ENCODE results near the gene DAP. TPM values are rescaled to one million over a fixed set of nuclear protein-coding genes. Genes with fewer than 3 reads are reported as not detected.

The DAP gene
- total RNA-seq, 4 donors from 2014 or later: 2.4 to 11.7 (median 3.6) TPM

DNA sequence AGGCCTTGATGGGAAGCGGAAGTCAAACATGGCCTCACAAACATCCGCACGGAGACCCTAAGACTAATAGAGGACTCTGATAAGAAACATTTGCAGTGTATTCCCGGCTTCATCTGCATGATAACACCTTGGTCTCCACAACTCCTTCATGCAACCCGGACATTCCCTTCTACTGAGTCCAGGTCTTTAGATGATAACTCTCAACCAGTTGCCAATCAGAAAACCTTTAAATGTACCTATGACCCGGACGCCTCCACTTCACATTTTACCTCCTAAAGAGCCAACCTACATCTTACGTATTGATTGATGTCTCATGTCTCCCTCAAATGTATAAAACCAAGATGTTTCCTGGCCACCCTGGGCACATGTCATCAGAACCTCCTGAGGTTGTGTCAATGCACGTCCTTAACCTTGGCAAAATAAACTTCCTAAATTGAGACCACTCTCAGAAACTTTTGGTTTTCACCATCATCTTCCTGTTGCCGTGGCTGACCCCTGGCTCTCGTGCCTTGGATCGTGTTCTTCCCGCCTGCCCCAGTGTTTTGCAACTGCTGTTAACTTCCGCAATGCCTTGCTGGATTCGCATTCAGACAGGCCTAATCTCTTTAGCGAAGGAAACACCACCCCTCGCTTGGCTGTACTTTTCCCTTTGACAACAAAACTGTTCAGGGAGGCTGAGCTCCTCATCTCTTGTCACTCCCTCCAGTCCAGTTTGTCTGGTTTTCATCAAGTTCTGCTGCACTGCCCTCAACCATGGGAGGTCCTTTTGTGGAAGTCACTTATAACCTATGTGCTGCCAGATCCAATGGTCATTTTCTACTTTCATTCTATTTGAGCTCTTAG is 1.1 kb upstream of the DAP start:
- in situ Hi-C loops (cut with MboI; ENCODE audit: low sequenced_read_pairs in 4 of 4): no loop called here
- peak overlapping the region; percentile 73 to 89 (median 80) for H3K27ac ChIP-seq
- H3K4me3 ChIP-seq: peak overlapping the region; percentile 54 to 81 (median 62)
- H3K36me3 ChIP-seq: no peaks in the 10 kb centered on the region
- DNase-seq: peak; percentile 18 to 37
- H3K27me3 ChIP-seq: no peaks in the 10 kb centered on the region
- no peaks in the 10 kb centered on the region for H3K9me3 ChIP-seq
- intact Hi-C loops (cut with DNase I; ENCODE audit: low total_unique reads): loop anchor here (5.0 kb wide), 1 partner anchor 510 kb away; the partner anchor contains the start of gene CCT5
- TF ChIP-seq, protein P1, sequence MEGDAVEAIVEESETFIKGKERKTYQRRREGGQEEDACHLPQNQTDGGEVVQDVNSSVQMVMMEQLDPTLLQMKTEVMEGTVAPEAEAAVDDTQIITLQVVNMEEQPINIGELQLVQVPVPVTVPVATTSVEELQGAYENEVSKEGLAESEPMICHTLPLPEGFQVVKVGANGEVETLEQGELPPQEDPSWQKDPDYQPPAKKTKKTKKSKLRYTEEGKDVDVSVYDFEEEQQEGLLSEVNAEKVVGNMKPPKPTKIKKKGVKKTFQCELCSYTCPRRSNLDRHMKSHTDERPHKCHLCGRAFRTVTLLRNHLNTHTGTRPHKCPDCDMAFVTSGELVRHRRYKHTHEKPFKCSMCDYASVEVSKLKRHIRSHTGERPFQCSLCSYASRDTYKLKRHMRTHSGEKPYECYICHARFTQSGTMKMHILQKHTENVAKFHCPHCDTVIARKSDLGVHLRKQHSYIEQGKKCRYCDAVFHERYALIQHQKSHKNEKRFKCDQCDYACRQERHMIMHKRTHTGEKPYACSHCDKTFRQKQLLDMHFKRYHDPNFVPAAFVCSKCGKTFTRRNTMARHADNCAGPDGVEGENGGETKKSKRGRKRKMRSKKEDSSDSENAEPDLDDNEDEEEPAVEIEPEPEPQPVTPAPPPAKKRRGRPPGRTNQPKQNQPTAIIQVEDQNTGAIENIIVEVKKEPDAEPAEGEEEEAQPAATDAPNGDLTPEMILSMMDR (IDR thresholded peaks at IDR 0.05 in 4 of 5, conservative IDR thresholded peaks at IDR 0.05 in 1 of 5): no peak
- TF ChIP-seq POLR2A (IDR thresholded peaks at IDR 0.05): no peak
- peaks cover 0 to 4% of the 10 kb centered on the region in 2 donors for H3K4me1 ChIP-seq
- ATAC-seq: no peak

DNA sequence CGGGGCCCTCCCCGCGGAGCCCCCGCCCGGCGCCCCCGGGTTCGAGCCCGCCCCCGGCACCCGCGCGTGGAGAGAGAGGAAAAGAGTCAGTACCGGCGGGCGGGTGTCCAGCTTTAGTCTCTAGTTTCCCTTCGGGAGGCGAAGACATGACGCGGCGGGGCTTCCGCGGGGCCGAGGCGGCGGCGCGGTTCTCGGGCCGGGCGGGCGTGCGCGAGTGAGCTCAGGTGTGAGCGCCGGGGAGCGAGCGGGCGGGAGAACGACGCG is 181 bp downstream of the DAP start:
- no peaks in the 10 kb centered on the region for H3K27me3 ChIP-seq
- ATAC-seq: no peak
- no peak for DNase-seq
- intact Hi-C loops (cut with DNase I; ENCODE audit: low total_unique reads) (loop anchor here (5.0 kb wide), 1 partner anchor 509 kb away; the partner anchor contains the start of gene CCT5), in situ Hi-C loops (cut with MboI; ENCODE audit: low sequenced_read_pairs in 4 of 4) (no loop called here)
- TF ChIP-seq, protein P1 (IDR thresholded peaks at IDR 0.05 in 4 of 5, conservative IDR thresholded peaks at IDR 0.05 in 1 of 5): no peak
- no peak for TF ChIP-seq POLR2A (IDR thresholded peaks at IDR 0.05)
- H3K27ac ChIP-seq: peak overlapping the region; percentile 60 to 81 (median 75)
- no peaks in the 10 kb centered on the region for H3K36me3 ChIP-seq
- peak overlapping the region; percentile 41 to 65 (median 56) for H3K4me3 ChIP-seq
- H3K9me3 ChIP-seq: no peaks in the 10 kb centered on the region
- peaks cover 0 to 4% of the 10 kb centered on the region in 2 donors for H3K4me1 ChIP-seq

DNA sequence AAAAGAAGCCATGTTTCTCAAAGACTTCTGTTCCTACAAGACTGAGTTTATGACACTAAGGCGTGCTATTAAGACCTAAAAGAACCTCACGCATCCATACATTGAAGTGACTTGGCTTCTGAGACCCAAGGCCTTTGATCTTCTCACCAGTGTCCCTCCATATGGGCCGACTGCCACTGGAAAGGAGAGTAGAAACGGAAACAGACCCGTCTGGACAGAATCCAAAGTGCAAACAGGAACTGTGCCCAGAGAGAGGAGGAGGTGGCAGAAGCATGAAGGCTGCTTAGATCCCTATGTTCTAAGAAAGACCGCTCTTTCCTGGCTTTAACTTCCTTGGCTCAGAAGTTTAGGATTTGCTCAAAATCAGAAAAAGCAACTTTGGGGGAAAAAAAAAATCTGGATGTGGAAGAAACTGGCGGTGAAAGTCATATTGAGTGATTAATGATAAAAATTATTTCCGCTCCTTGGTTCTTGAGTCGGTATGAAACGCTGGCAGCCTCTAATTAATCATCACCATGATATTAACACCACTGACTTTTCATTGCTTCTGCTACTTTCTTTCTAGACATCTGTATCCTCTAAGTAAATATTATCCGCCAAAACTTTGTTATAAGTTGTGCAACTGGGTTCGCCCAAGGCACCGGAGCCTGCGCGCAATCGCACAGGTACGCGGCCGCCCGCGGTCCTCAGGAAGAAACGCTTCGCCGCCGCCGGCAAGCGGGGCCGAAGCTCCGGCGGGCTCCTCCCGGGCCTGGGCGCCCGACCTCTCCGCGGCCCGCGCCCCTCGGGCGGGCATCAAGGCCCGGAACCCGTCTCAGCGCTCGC is 726 bp downstream of the DAP start:
- H3K4me3 ChIP-seq: peak overlapping the region; percentile 41 to 65 (median 56)
- ATAC-seq (peak; percentile 57 to 61), DNase-seq (no peak)
- intact Hi-C loops (cut with DNase I; ENCODE audit: low total_unique reads) (loop anchor here (5.0 kb wide), 1 partner anchor 508 kb away; the partner anchor contains the start of gene CCT5), in situ Hi-C loops (cut with MboI; ENCODE audit: low sequenced_read_pairs in 4 of 4) (no loop called here)
- H3K4me1 ChIP-seq: peaks cover 0 to 4% of the 10 kb centered on the region in 2 donors
- no peaks in the 10 kb centered on the region for H3K36me3 ChIP-seq
- TF ChIP-seq POLR2A (IDR thresholded peaks at IDR 0.05): no peak
- TF ChIP-seq, protein P1 (IDR thresholded peaks at IDR 0.05 in 4 of 5, conservative IDR thresholded peaks at IDR 0.05 in 1 of 5): no peak
- no peaks in the 10 kb centered on the region for H3K9me3 ChIP-seq
- no peaks in the 10 kb centered on the region for H3K27me3 ChIP-seq
- H3K27ac ChIP-seq: peak overlapping the region; percentile 60 to 81 (median 75)

DNA sequence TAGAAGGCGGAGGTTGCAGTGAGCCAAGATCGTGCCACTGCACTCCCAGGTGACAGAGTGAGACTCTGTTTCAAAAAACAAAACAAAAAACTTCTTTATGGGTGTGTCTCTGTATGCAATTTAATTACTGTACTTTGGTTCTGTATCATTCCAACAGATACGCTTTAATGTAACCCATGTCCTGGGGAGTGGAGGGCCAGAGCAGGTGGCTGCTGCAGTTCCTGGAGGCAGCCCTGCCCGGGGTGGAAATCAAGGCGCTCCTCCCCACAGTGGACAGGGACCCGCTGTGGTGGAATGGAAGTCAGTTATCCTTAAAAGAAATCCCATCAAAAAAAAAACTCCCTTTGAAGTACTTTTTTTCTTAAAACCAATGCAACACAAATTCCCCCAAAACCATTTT is 1.9 kb downstream of the DAP start:
- ATAC-seq (no peak), DNase-seq (no peak)
- Histone ChIP-seq H3K27me3 (no peaks in the 10 kb centered on the region), H3K9me3 (no peaks in the 10 kb centered on the region), H3K36me3 (no peaks in the 10 kb centered on the region), H3K27ac (no peak overlapping the region), H3K4me3 (no peak overlapping the region), H3K4me1 (peaks cover 0 to 4% of the 10 kb centered on the region in 2 donors)
- in situ Hi-C loops (cut with MboI; ENCODE audit: low sequenced_read_pairs in 4 of 4) (no loop called here), intact Hi-C loops (cut with DNase I; ENCODE audit: low total_unique reads) (no loop called here)
- TF ChIP-seq, protein P1 (IDR thresholded peaks at IDR 0.05 in 4 of 5, conservative IDR thresholded peaks at IDR 0.05 in 1 of 5): no peak
- no peak for TF ChIP-seq POLR2A (IDR thresholded peaks at IDR 0.05)
